Measurements from ENCODE around the gene DLG1.

The DLG1 gene

DNA sequence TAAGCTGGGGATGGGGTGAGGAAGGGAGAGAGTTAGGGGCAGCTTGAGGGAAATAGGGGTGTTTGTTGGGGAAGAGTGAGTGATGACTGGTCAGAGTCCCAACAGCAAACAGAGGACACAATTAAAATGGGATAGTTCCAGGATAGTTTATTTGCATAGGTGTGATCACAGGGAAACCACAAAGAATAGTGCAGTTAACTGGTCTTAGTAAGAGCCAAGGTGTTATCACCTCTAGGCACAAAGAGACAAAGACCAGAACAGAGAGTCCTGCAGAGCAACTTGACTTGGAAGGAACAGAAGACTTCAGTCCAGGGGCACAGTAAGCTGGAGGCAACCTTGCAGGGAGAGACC lies 42.1 kb upstream of the DLG1 start:
- POLR2A ChIA-PET (ENCODE audit: low non-redundant PET), result no interaction called here
- TF ChIP-seq, protein P1, sequence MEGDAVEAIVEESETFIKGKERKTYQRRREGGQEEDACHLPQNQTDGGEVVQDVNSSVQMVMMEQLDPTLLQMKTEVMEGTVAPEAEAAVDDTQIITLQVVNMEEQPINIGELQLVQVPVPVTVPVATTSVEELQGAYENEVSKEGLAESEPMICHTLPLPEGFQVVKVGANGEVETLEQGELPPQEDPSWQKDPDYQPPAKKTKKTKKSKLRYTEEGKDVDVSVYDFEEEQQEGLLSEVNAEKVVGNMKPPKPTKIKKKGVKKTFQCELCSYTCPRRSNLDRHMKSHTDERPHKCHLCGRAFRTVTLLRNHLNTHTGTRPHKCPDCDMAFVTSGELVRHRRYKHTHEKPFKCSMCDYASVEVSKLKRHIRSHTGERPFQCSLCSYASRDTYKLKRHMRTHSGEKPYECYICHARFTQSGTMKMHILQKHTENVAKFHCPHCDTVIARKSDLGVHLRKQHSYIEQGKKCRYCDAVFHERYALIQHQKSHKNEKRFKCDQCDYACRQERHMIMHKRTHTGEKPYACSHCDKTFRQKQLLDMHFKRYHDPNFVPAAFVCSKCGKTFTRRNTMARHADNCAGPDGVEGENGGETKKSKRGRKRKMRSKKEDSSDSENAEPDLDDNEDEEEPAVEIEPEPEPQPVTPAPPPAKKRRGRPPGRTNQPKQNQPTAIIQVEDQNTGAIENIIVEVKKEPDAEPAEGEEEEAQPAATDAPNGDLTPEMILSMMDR (conservative IDR thresholded peaks at IDR 0.05; ENCODE audit: low read depth), result no peak
- H3K27ac ChIP-seq, result peak overlapping the region; percentile 57
- no peak for DNase-seq (ENCODE audit: low spot score)
- CTCF ChIA-PET, result interaction anchor here (0.6 kb wide), 1 partner anchor 622 kb away, joined by 4 read pairs; no protein-coding TSS in a partner anchor

DNA sequence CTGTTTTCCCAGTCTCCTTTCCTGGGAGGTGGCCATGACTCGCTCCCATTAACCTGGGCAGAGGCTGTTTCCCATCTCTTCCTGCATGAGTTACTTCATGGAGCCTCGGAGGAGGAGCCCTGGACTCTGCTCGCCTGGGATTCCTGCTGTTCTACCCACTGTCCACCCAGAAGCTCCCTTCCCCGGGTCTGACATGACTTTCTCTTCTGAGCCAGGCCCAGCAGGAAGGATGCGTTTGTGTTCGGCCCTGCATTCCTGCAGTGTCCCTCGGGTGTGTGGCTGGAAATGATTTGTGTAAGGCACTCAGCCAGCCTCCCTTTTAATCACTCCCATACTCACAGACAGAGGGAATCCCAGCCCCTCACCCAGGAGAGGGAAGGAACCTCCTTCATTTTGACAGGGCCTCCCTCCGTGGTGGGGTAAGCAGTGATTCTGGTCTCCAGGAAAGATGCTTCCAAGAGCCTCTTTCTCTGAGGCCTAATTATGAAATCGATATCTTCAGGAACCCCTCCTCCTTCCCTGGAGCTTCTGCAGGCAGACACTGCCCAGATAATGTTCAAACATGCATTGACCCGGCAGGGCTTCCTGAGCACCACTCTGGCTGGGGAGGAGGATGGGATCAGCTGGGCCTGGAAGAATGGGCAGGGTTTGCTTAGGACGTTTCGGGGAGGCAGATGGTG lies 41.6 kb upstream of the DLG1 start:
- TF ChIP-seq, protein P1 (conservative IDR thresholded peaks at IDR 0.05; ENCODE audit: low read depth), result no peak
- CTCF ChIA-PET, result interaction anchor here (0.6 kb wide), 1 partner anchor 622 kb away, joined by 4 read pairs; no protein-coding TSS in a partner anchor
- no peak for DNase-seq (ENCODE audit: low spot score)
- H3K27ac ChIP-seq, result peak overlapping the region; percentile 57
- POLR2A ChIA-PET (ENCODE audit: low non-redundant PET), result no interaction called here

DNA sequence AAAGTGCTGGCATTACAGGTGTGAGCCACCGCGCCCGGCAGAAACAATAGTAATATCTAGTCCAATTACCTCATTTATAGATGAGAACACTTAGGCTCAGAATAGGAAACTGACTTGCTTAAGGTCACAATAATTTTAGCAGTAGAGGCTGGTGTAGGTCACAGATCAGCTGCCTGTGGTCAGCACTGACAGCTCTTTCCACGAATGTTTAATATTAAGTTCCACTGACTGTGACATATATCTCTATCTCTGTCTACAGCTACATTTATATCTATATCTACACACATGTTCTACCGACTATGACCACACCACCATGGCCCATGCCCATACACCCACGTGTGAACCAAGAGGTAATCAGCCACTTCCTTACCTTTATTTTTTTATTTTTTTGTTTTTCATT lies 40.2 kb upstream of the DLG1 start:
- no peak overlapping the region for H3K27ac ChIP-seq
- CTCF ChIA-PET, result no interaction called here
- DNase-seq (ENCODE audit: low spot score), result no peak
- TF ChIP-seq, protein P1 (conservative IDR thresholded peaks at IDR 0.05; ENCODE audit: low read depth), result no peak
- POLR2A ChIA-PET (ENCODE audit: low non-redundant PET), result no interaction called here

DNA sequence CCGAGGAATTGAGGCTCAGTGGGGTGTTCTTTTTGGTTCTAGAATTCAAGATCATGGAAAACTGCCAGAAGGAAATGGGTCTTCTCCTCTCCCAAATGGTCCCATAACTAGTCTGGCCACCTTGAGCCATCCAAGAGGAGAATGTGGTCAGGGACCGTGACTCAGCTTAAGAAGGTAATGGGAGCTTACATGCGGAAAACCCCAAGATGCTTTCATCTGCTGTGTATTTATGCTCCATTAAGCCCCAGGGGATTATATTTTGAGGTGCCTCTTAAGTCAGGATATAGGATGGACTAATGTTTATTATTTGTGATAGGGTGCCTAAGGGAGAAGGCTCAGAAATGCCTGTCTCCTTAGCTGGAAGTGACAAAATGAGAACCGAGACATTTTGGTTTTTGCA lies 39.2 kb upstream of the DLG1 start:
- CTCF ChIA-PET, result no interaction called here

DNA sequence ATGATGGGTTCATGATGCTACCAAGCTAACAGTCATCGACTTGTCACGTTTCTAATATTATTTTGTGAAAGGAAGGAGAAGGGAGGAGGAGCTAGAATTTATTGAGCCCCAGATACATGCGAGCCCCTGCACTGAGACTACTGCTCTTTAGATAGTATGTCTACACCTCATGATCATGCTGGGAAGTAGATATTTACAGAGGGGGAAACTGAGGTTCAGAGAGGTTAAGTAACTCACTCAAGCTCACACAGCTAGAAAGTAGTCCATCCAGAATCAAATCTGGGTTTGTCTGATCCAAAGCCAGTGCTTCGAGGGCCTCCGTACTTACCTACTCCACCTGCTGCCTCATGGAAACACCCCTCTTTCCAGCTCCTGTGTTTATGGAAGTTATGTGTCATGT lies 38.8 kb upstream of the DLG1 start:
- no peak for DNase-seq (ENCODE audit: low spot score)

More for the DNA sequence above, 39.2 kb upstream of the DLG1 start:
- no peak overlapping the region for H3K27ac ChIP-seq
- DNase-seq (ENCODE audit: low spot score), result no peak
- TF ChIP-seq, protein P1 (conservative IDR thresholded peaks at IDR 0.05; ENCODE audit: low read depth), result no peak
- POLR2A ChIA-PET (ENCODE audit: low non-redundant PET), result no interaction called here

DNA sequence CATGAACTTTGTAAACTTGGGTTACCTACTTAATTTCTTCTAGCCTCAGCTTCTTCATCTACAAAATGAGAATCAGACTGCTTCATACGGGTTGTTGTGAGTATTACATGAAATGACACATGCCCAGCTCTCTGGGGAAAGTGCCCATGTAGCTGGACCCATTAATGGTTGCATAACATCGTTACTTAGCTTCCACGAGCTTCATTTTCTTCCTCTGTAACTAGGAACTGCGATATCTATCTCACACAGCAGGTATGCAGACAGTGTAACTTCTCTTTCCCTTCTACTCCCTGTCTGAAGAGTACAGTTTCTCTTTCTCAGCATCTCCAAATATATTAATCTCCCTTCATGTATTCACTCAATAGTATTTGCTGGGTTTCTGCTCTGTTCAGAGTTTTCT lies 37.9 kb upstream of the DLG1 start:
- POLR2A ChIA-PET (ENCODE audit: low non-redundant PET), result no interaction called here
- CTCF ChIA-PET, result interaction anchor here (0.6 to 0.9 kb wide), 3 partner anchors 81 to 466 kb away, joined by 3 to 6 read pairs (median 4); no protein-coding TSS in a partner anchor
- TF ChIP-seq, protein P1 (conservative IDR thresholded peaks at IDR 0.05; ENCODE audit: low read depth), result no peak
- DNase-seq (ENCODE audit: low spot score), result no peak
- no peak overlapping the region for H3K27ac ChIP-seq

More for the DNA sequence above, 38.8 kb upstream of the DLG1 start:
- TF ChIP-seq, protein P1 (conservative IDR thresholded peaks at IDR 0.05; ENCODE audit: low read depth), result no peak
- ChIA-PET POLR2A (ENCODE audit: low non-redundant PET) (no interaction called here), CTCF (no interaction called here)
- no peak overlapping the region for H3K27ac ChIP-seq
